Heart left ventricle (tissue), 16 donors: ENCODE measurements around the gene USF2. TPM values are rescaled to one million over a fixed set of nuclear protein-coding genes. Genes with fewer than 3 reads are reported as not detected.

Experiments used
- ATAC-seq, 4 donors: fragments of 200-7000 bp; cut with Tn5 transposase; one replicate each; pipeline ENCODE4 v1.9.1; 2020 to 2022; ENCODE audit warnings: moderate library complexity in 4 of 4, mild to moderate bottlenecking in 3 of 4, moderate number of reproducible peaks in 1 of 4
- DNase-seq, 5 donors: peaks; one replicate each; pipeline ENCODE4 v3.0.0-alpha.2; 2020
- H3K27ac ChIP-seq, 12 donors: fragments of 200-600 bp; sonication (generic) in 4 of 12; one replicate each; pipeline versions ENCODE4 v1.5.0 to v1.8.0; 2016 to 2022; ENCODE audit warnings: mild to moderate bottlenecking in 2 of 12
- H3K27me3 ChIP-seq, 9 donors: fragments of 200-600 bp; sonication (generic) in 2 of 9; one replicate each; pipeline versions ENCODE4 v1.5.1 to v1.8.0; 2016 to 2022; ENCODE audit warnings: mild to moderate bottlenecking in 3 of 9
- H3K36me3 ChIP-seq, 9 donors: fragments of 200-600 bp; sonication (generic) in 2 of 9; one replicate each; pipeline versions ENCODE4 v1.5.0 to v1.8.0; 2018 to 2022; ENCODE audit warnings: mild to moderate bottlenecking in 2 of 9
- H3K4me1 ChIP-seq, 12 donors: fragments of 200-600 bp; sonication (generic) in 4 of 12; one replicate each; pipeline versions ENCODE4 v1.5.0 to v1.8.0; 2016 to 2022; ENCODE audit warnings: mild to moderate bottlenecking in 3 of 12
- H3K4me3 ChIP-seq, 12 donors: fragments of 200-600 bp; sonication (generic) in 4 of 12; one replicate each; pipeline versions ENCODE4 v1.5.0 to v1.8.0; 2017 to 2022; ENCODE audit warnings: mild to moderate bottlenecking in 9 of 12, moderate library complexity in 4 of 12
- H3K9me3 ChIP-seq, 12 donors: fragments of 200-600 bp; sonication (generic) in 4 of 12; one replicate each; pipeline versions ENCODE4 v1.5.0 to v1.8.0; 2016 to 2022; ENCODE audit warnings: mild to moderate bottlenecking in 1 of 12
- POLR2A ChIP-seq, 2 donors: fragments of 450-650 bp; IDR thresholded peaks; one replicate each; pipeline ENCODE4 v1.6.1; 2017; ENCODE audit warnings: antibody characterized with exemption in 2 of 2, mild to moderate bottlenecking in 2 of 2, moderate library complexity in 2 of 2
- whole genome bisulfite sequencing, 4 donors: extraction: QIAGEN DNeasy Blood & Tissue Kit in 2 of 4; methylation state at CpG; one replicate each; pipeline versions ENCODE4 v1.1.5 to v1.1.7; 2013 to 2018; 5-methylcytosine and 5-hydroxymethylcytosine counted together
- intact Hi-C, 10 donors: fragments of 100-400 bp; cut with DNase I; formaldehyde crosslinking; loops; one replicate each; pipeline versions ENCODE4 v1.11.1 to v1.14.2; 2022
- polyA plus RNA-seq, 2 donors: library from polyadenylated mRNA; stranded (reverse); fragments of 200-250 nt; gene quantifications; one replicate each; pipeline ENCODE4 v1.2.3, GENCODE V29; 2013
- total RNA-seq, 9 donors: library from RNA; depleted of rRNA in 2 of 9; stranded (reverse); fragments of >200 nt in 2 of 9; fragmentation: NEBNext Ultra II Directional in 3 of 9; extraction: Animal tissue kit (Norgen Biotek cat#: 25700) in 3 of 9; gene quantifications; one replicate each; pipeline versions ENCODE4 v1.1.0 to v1.2.4, GENCODE V29; 2016 to 2023
- TF ChIP-seq, protein P1 (sequence below), 12 donors: fragments of 200-600 bp; sonication (generic) in 4 of 12; IDR thresholded peaks; one replicate each; pipeline versions ENCODE4 v1.5.0 to v1.8.0; 2018 to 2022; ENCODE audit warnings: antibody characterized with exemption in 12 of 12, mild to moderate bottlenecking in 5 of 12
- donor health status: ischemic (EF 13 %, LVEDD 7.1; RV severe dilation, severe dysfunction).
- donor health status: healthy with polysubstance abuse.
- donor health status: DM: no; HTN: yes; CAD: no.
- donor health status: DM: no; HTN: no; CAD: no.
- donor health status: ischemic (EF 25% LVEDD 6.9; RV normal size, moderate dysfunction).
- donor health status: ischemic (EF 25% LVEDD 5.7; RV mildly dilated, moderate dysfunction).
- donor health status: healthy.
- donor health status: DM: yes; HTN: yes; CAD: no.
- donor health status: ischemic (EF 35%, LVEDD 5.7; RV mildly dilated, moderate dysfunction).
- donor health status: nonischemic (EF 11% LVEDD 7.7; RV severe dilation, severe dysfunction).
- donor health status: DM: yes; HTN: yes; CAD: no.
- donor health status: PGD.
- donor health status: ischemic (EF 29% LVEDD 5.4; RV normal size, mild dysfunction).
- donor health status: nonischemic (EF 23%, LVEDD 6.1; RV moderate dilation, normal function).

The USF2 gene
- total and polyA plus RNA-seq, 11 donors = 134 to 251 (median 159) TPM

GRCh38 chr19:35315883-35316282 lies 47.1 kb downstream of the USF2 start:
- intact Hi-C loops = no loop called here
- H3K4me1 ChIP-seq = peaks cover 0 to 38% (median 8%) of the 10 kb centered on the region in 12 donors
- H3K27me3 ChIP-seq = peaks cover 0 to 3% (median 0%) of the 10 kb centered on the region in 9 donors
- 76 to 82% (median 79%) methylated on average over 9 of the region's 9 CpGs for WGBS, 4 donors
- no peak for ATAC-seq
- DNase-seq = peak in 1 of 5 donors; percentile 20
- H3K27ac ChIP-seq = no peak overlapping the region
- no peaks in the 10 kb centered on the region for H3K9me3 ChIP-seq
- TF ChIP-seq POLR2A (IDR thresholded peaks at IDR 0.05) = no peak
- TF ChIP-seq, protein P1, sequence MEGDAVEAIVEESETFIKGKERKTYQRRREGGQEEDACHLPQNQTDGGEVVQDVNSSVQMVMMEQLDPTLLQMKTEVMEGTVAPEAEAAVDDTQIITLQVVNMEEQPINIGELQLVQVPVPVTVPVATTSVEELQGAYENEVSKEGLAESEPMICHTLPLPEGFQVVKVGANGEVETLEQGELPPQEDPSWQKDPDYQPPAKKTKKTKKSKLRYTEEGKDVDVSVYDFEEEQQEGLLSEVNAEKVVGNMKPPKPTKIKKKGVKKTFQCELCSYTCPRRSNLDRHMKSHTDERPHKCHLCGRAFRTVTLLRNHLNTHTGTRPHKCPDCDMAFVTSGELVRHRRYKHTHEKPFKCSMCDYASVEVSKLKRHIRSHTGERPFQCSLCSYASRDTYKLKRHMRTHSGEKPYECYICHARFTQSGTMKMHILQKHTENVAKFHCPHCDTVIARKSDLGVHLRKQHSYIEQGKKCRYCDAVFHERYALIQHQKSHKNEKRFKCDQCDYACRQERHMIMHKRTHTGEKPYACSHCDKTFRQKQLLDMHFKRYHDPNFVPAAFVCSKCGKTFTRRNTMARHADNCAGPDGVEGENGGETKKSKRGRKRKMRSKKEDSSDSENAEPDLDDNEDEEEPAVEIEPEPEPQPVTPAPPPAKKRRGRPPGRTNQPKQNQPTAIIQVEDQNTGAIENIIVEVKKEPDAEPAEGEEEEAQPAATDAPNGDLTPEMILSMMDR (IDR thresholded peaks at IDR 0.05) = no peak
- H3K36me3 ChIP-seq = no peaks in the 10 kb centered on the region
- H3K4me3 ChIP-seq = no peak overlapping the region

DNA sequence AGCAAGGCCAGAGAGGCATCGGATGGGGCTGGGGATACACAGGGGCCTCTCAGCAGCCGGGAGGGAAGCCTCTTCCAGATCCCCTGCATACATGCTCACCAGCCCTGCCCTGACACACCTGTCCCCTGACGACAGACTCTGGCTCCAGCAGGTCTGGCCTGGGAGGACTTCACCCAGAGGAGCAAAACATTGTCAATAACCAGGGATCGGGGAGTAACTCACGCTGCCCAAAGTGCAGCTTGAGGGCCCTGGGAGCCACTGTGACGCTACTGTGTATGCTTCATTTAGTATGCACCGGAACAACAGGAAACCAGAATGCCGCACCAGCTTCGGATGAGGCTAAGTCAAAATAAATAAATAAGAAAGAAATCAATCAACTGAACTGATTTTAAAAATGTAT lies 47.8 kb downstream of the USF2 start:
- Histone ChIP-seq H3K9me3 (no peaks in the 10 kb centered on the region), H3K36me3 (no peaks in the 10 kb centered on the region), H3K4me1 (peaks cover 0 to 39% (median 8%) of the 10 kb centered on the region in 12 donors), H3K4me3 (no peak overlapping the region), H3K27ac (no peak overlapping the region), H3K27me3 (peaks cover 0 to 3% (median 0%) of the 10 kb centered on the region in 9 donors)
- WGBS, 4 donors = 82 to 91% (median 89%) methylated on average over 9 of the region's 9 CpGs
- DNase-seq (peak in 1 of 5 donors; percentile 27), ATAC-seq (no peak)
- intact Hi-C loops = no loop called here
- TF ChIP-seq, protein P1 (IDR thresholded peaks at IDR 0.05) = no peak
- TF ChIP-seq POLR2A (IDR thresholded peaks at IDR 0.05) = no peak

DNA sequence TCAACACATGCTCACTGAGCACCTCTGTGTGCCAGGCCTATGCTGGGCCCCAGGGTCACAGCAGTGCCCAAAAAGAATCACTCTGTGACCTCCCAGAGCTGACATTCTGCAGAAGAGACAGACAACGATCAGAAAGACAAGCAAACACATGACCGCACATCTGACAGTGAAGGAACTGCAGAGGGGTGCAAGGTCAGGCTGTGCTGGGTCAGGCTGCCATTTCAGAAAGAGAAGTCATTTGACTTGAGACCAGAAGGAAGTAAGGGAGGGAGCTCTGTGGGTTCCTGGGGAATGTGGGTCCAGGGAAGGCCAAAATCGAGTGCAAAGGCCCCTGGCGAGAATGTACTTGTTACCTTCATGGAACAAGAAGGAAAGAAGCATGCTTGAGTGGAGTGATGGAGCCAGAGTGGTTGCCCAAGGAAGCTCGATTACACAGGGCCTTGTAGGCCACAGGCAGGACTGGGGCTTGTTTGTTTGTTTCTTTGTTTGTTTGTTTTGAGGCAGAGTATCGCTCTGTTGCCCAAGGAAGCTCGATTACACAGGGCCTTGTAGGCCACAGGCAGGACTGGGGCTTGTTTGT lies 48.8 kb downstream of the USF2 start:
- Histone ChIP-seq H3K27ac (peak overlapping the region in 1 of 12 donors; percentile 78), H3K4me1 (peaks cover 0 to 39% (median 8%) of the 10 kb centered on the region in 12 donors), H3K4me3 (no peak overlapping the region), H3K36me3 (no peaks in the 10 kb centered on the region), H3K9me3 (peaks cover 0 to 6% (median 0%) of the 10 kb centered on the region in 12 donors), H3K27me3 (peaks cover 0 to 3% (median 0%) of the 10 kb centered on the region in 9 donors)
- intact Hi-C loops = no loop called here
- no peak for DNase-seq
- ATAC-seq = no peak
- TF ChIP-seq, protein P1 (IDR thresholded peaks at IDR 0.05) = no peak
- TF ChIP-seq POLR2A (IDR thresholded peaks at IDR 0.05) = no peak
- 82 to 88% (median 88%) methylated on average over 7 of the region's 7 CpGs for WGBS, 4 donors

DNA sequence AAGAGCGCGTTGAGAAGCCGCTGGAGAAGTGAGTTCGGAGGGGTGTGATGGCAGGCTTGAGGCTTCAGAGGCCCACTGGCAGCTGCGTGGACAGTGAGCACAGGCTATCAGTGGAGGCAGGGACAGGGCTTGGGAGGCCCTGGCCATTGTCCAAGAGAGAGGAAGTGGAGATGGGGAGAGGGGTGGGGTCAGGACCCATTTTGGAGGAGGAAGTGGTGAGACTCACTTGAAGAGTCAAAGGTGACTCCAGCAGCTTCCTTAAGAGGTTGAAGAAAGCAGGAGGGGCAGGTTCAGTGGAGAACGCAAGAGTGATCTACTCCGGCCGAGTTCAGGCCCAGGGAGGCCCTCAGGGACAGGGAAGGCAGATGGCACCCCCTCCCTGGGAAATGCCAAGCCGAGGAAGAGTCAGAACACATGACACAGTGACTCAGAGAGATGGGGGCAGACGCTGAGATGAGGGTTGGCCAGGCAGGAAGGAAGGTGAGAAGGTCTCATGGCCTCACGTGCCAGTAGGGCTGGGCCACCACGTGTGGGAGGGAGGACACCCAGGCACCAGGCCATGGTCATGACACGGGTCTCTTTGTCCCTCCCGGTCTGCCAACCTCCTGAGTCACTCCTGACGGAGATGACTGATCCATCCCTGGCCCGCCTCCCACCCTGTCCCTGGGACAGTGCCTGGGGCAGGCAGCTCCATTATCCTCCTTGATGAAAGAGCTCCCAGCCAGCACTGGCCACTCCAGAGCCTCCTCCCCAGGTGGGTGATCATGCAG lies 50.1 kb downstream of the USF2 start:
- 49 to 62% (median 56%) methylated on average over 15 to 16 of the region's 16 CpGs for WGBS, 4 donors
- TF ChIP-seq, protein P1 (IDR thresholded peaks at IDR 0.05) = no peak
- TF ChIP-seq POLR2A (IDR thresholded peaks at IDR 0.05) = no peak
- H3K4me1 ChIP-seq = peaks cover 0 to 39% (median 8%) of the 10 kb centered on the region in 12 donors
- peaks cover 0 to 3% (median 0%) of the 10 kb centered on the region in 9 donors for H3K27me3 ChIP-seq
- DNase-seq (peak in 3 of 5 donors; percentile 55 to 81 (median 75)), ATAC-seq (peak; percentile 47 to 87 (median 82))
- H3K27ac ChIP-seq = peak overlapping the region in 1 of 12 donors; percentile 78
- peaks cover 0 to 6% (median 0%) of the 10 kb centered on the region in 12 donors for H3K9me3 ChIP-seq
- intact Hi-C loops = no loop called here
- H3K4me3 ChIP-seq = no peak overlapping the region
- H3K36me3 ChIP-seq = no peaks in the 10 kb centered on the region
